B cell (primary cell): Measurements from ENCODE around the gene LRP2BP. TPM values are rescaled to one million over a fixed set of nuclear protein-coding genes. Genes with fewer than 3 reads are reported as not detected.
"Not testable (repeated sequence)": the region's sequence is repeated elsewhere in the genome, so short reads cannot be mapped to it uniquely, and the experiment has no call there.

Source experiments
- ATAC-seq: fragments of 200-7000 bp; cut with Tn5 transposase; one replicate; pipeline ENCODE4 v1.10.0; 2021; ENCODE audit warnings: low read depth, mild to moderate bottlenecking, moderate number of reproducible peaks, moderate library complexity
- CTCF ChIA-PET: fragments of 350-600 bp; sonication (Branson Sonifier 250); formaldehyde crosslinking; loops from one replicate; lab custom pipeline; 2021; ENCODE audit warnings: antibody characterized with exemption, inconsistent platforms; lab: Charles Lee
- POLR2A ChIA-PET: fragments of 350-600 bp; sonication (Branson Sonifier 250); formaldehyde crosslinking; loops from one replicate; lab custom pipeline; 2021; ENCODE audit warnings: antibody characterized with exemption; lab: Charles Lee
- DNase-seq: peaks from one replicate; pipeline ENCODE4 v3.0.0; 2013
- H2AFZ ChIP-seq: 2 replicates; pipeline ENCODE4 v1.6.1; 2012; ENCODE audit warnings: mild to moderate bottlenecking, low read depth, low read length; ENCODE audit not compliant: insufficient read depth, poor library complexity, severe bottlenecking
- H3K27ac ChIP-seq, 2 donors: 1 replicate in 1 of 2; 2 replicates in 1 of 2; pipeline ENCODE4 v1.5.1; 2012 to 2013; ENCODE audit warnings: low read length in 2 of 2, mild to moderate bottlenecking in 2 of 2, moderate library complexity in 1 of 2
- H3K27me3 ChIP-seq, 4 experiments: fragments of 200-600 bp in 1 of 4; sonication (generic) in 1 of 4; replicated peaks in 1 of 4; 1 replicate in 2 of 4; 2 replicates in 2 of 4; pipeline versions ENCODE4 v1.6.1 to v1.7.0; 2013 to 2016; ENCODE audit warnings: low read length in 3 of 4, mild to moderate bottlenecking in 2 of 4, mixed read lengths in 1 of 4, moderate library complexity in 1 of 4; ENCODE audit not compliant: insufficient read depth in 4 of 4, control insufficient read depth in 3 of 4; ENCODE audit errors: control extremely low read depth in 1 of 4
- H3K36me3 ChIP-seq, 2 experiments: replicated peaks in 1 of 2; 1 replicate in 1 of 2; 2 replicates in 1 of 2; pipeline versions ENCODE4 v1.6.1 to v1.7.1; 2013; ENCODE audit warnings: low read length in 1 of 2; ENCODE audit not compliant: insufficient read depth in 2 of 2, control insufficient read depth in 1 of 2; ENCODE audit errors: control extremely low read depth in 1 of 2, extremely low read depth in 1 of 2
- H3K4me1 ChIP-seq, 2 donors: fragments of 200-600 bp in 1 of 2; sonication (generic) in 1 of 2; 1 replicate in 1 of 2; 2 replicates in 1 of 2; pipeline versions ENCODE4 v1.5.1 to v1.6.1; 2013 to 2017; ENCODE audit warnings: low read length in 2 of 2; ENCODE audit not compliant: control insufficient read depth in 2 of 2, insufficient read depth in 2 of 2
- H3K4me2 ChIP-seq: replicated peaks from 2 replicates; pipeline ENCODE3; 2012; ENCODE audit warnings: mild to moderate bottlenecking, low read depth, low read length; ENCODE audit not compliant: poor library complexity, severe bottlenecking
- H3K4me3 ChIP-seq, 5 experiments: fragments of 200-600 bp in 1 of 5; sonication (generic) in 1 of 5; 1 replicate in 3 of 5; 2 replicates in 2 of 5; pipeline versions ENCODE4 v1.5.1 to v1.7.0; 2011 to 2016; ENCODE audit warnings: low read length in 4 of 5, mild to moderate bottlenecking in 4 of 5, low read depth in 2 of 5, control low read depth in 1 of 5, moderate library complexity in 1 of 5; ENCODE audit not compliant: insufficient read depth in 1 of 5; ENCODE audit errors: control extremely low read depth in 1 of 5, extremely low read depth in 1 of 5
- H3K79me2 ChIP-seq: fragments of 200-600 bp; sonication (generic); one replicate; pipeline ENCODE4 v1.6.0; 2016; ENCODE audit warnings: low read length; ENCODE audit not compliant: control insufficient read depth, insufficient read depth
- H3K9ac ChIP-seq: fragments of 200-600 bp; sonication (generic); 2 replicates; pipeline ENCODE4 v1.6.1; 2017; ENCODE audit warnings: mild to moderate bottlenecking, low read length, moderate library complexity
- H3K9me3 ChIP-seq, 3 donors: one replicate each; pipeline versions ENCODE4 v1.6.1 to v1.7.1; 2013; ENCODE audit warnings: low read length in 2 of 3; ENCODE audit not compliant: control insufficient read depth in 2 of 3, insufficient read depth in 1 of 3; ENCODE audit errors: control extremely low read depth in 1 of 3
- H4K20me1 ChIP-seq: 2 replicates; pipeline ENCODE4 v1.6.0; 2012; ENCODE audit warnings: mild to moderate bottlenecking, low read length; ENCODE audit not compliant: insufficient read depth, control insufficient read depth, poor library complexity, severe bottlenecking
- H3K27ac Mint-ChIP-seq: one replicate; pipeline ENCODE4 v1.8.0; 2021; ENCODE audit warnings: mixed read lengths
- H3K27me3 Mint-ChIP-seq: one replicate; pipeline ENCODE4 v1.8.0; 2021; ENCODE audit warnings: mixed read lengths
- H3K4me1 Mint-ChIP-seq: one replicate; pipeline ENCODE4 v1.8.0; 2021; ENCODE audit warnings: mixed read lengths
- H3K4me3 Mint-ChIP-seq: one replicate; pipeline ENCODE4 v1.8.0; 2021; ENCODE audit warnings: mixed read lengths
- H3K9me3 Mint-ChIP-seq: one replicate; pipeline ENCODE4 v1.8.0; 2022; ENCODE audit warnings: mixed read lengths; ENCODE audit not compliant: insufficient read depth
- EZH2 ChIP-seq: IDR thresholded peaks from 2 replicates; pipeline ENCODE4 v1.6.1; 2012; ENCODE audit warnings: borderline replicate concordance, low read depth, mild to moderate bottlenecking, moderate library complexity, low read length; ENCODE audit not compliant: insufficient read depth, poor library complexity, severe bottlenecking
- WGBS: methylation state at CpG from one replicate; pipeline ENCODE4 v1.1.5; 2013; ENCODE audit warnings: missing lambda C conversion rate; ENCODE audit not compliant: insufficient coverage; 5-methylcytosine and 5-hydroxymethylcytosine counted together
- intact Hi-C: fragments of 100-400 bp; cut with micrococcal nuclease; formaldehyde crosslinking; loops from one replicate; pipeline ENCODE4 v1.10.0; 2022
- polyA plus RNA-seq: library from polyadenylated mRNA; depleted of rRNA; stranded (reverse); fragments of >200 nt; gene quantifications from 2 replicates; pipeline ENCODE4 v1.2.3, GENCODE V29; 2012
- total RNA-seq, 2 donors: library from RNA; stranded (reverse); fragments of 120-200 nt in 1 of 2; gene quantifications; 1 replicate in 1 of 2; 2 replicates in 1 of 2; pipeline versions ENCODE4 v1.2.3 to v1.2.4, GENCODE V29; 2013 to 2022
- TF ChIP-seq, protein P1 (sequence below): fragments of 200-600 bp; IDR thresholded peaks from one replicate; pipeline ENCODE4 v1.8.0; 2022; ENCODE audit warnings: antibody characterized with exemption, mild to moderate bottlenecking

Gene LRP2BP
- total and polyA plus RNA-seq, 2 donors (not counting 1 experiment from before 2014, with no cell fraction given) = 0.15 to 1.6 TPM

DNA sequence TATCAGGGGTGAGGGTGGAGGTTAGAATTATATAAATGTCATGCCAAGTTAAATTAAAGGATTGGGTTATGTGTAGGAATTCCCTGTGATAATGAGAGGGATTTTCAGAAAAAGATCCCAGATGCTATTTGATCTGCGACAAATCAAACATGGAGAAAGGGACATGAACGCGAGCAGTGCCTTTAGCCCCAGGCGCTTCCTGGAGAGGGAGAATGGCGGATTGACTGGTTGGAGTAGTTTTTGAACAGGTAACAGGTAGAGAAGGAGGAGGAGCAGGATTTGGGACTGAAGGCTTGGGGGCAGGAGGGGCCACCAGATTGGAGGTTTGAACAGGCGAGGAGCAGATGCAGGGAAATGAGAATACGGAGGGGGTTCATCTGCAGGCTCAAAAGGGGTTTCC lies 67.1 kb downstream of the LRP2BP start:
- peaks cover under 1 to 26% of the 10 kb centered on the region in 2 experiments for H3K36me3 ChIP-seq
- peaks cover 23% of the 10 kb centered on the region for H3K79me2 ChIP-seq
- ChIA-PET CTCF (no interaction called here), POLR2A (no interaction called here)
- H4K20me1 ChIP-seq = no peaks in the 10 kb centered on the region
- no peak overlapping the region for H2AFZ ChIP-seq
- Mint-ChIP-seq H3K4me1 (peaks cover 5% of the 10 kb centered on the region), H3K27me3 (no peaks in the 10 kb centered on the region), H3K9me3 (no peaks in the 10 kb centered on the region), H3K4me3 (no peak overlapping the region), H3K27ac (no peak overlapping the region)
- H3K27ac ChIP-seq = no peak overlapping the region
- no peak overlapping the region for H3K4me3 ChIP-seq
- no peaks in the 10 kb centered on the region for H3K4me1 ChIP-seq
- WGBS = 98% methylated on average over 7 of the region's 7 CpGs
- no peak overlapping the region for H3K9ac ChIP-seq
- ATAC-seq = no peak
- H3K27me3 ChIP-seq = no peaks in the 10 kb centered on the region
- TF ChIP-seq EZH2 = no peak
- TF ChIP-seq, protein P1, sequence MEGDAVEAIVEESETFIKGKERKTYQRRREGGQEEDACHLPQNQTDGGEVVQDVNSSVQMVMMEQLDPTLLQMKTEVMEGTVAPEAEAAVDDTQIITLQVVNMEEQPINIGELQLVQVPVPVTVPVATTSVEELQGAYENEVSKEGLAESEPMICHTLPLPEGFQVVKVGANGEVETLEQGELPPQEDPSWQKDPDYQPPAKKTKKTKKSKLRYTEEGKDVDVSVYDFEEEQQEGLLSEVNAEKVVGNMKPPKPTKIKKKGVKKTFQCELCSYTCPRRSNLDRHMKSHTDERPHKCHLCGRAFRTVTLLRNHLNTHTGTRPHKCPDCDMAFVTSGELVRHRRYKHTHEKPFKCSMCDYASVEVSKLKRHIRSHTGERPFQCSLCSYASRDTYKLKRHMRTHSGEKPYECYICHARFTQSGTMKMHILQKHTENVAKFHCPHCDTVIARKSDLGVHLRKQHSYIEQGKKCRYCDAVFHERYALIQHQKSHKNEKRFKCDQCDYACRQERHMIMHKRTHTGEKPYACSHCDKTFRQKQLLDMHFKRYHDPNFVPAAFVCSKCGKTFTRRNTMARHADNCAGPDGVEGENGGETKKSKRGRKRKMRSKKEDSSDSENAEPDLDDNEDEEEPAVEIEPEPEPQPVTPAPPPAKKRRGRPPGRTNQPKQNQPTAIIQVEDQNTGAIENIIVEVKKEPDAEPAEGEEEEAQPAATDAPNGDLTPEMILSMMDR = no peak
- no peak overlapping the region for H3K4me2 ChIP-seq
- intact Hi-C loops = no loop called here
- DNase-seq = no peak
- no peaks in the 10 kb centered on the region for H3K9me3 ChIP-seq

GRCh38 chr4:185325721-185326120 lies 70.0 kb downstream of the LRP2BP start:
- CTCF ChIA-PET, H3K27ac ChIP-seq, H2AFZ ChIP-seq, ATAC-seq, H3K4me3 Mint-ChIP-seq, H3K4me1 ChIP-seq, H4K20me1 ChIP-seq, DNase-seq, POLR2A ChIA-PET, H3K27ac Mint-ChIP-seq, H3K9me3 ChIP-seq, H3K27me3 ChIP-seq, H3K4me1 Mint-ChIP-seq, H3K27me3 Mint-ChIP-seq, intact Hi-C loops, H3K4me2 ChIP-seq, H3K9me3 Mint-ChIP-seq, H3K9ac ChIP-seq, H3K4me3 ChIP-seq: not testable (repeated sequence)
- Histone ChIP-seq H3K36me3 (peaks cover 11 to 27% of the 10 kb centered on the region in 2 experiments), H3K79me2 (peaks cover 23% of the 10 kb centered on the region)
- no CpG with 5 or more reads among the region's 1 CpG for WGBS

GRCh38 chr4:185324361-185324760 lies 71.4 kb downstream of the LRP2BP start:
- H3K9me3 Mint-ChIP-seq, H2AFZ ChIP-seq, H3K9ac ChIP-seq, H3K4me3 ChIP-seq, H3K9me3 ChIP-seq, H3K27ac Mint-ChIP-seq, H3K27me3 ChIP-seq, H3K4me1 Mint-ChIP-seq, H3K4me1 ChIP-seq, POLR2A ChIA-PET, CTCF ChIA-PET, DNase-seq, H4K20me1 ChIP-seq, H3K4me3 Mint-ChIP-seq, H3K4me2 ChIP-seq, ATAC-seq, H3K27me3 Mint-ChIP-seq, H3K27ac ChIP-seq: not testable (repeated sequence)
- H3K36me3 ChIP-seq = peaks cover 13 to 34% of the 10 kb centered on the region in 2 experiments
- intact Hi-C loops = loop anchor here (5.0 kb wide), 1 partner anchor 33 kb away; no protein-coding TSS in a partner anchor
- WGBS = 96% methylated on average over 6 of the region's 6 CpGs
- peaks cover 21% of the 10 kb centered on the region for H3K79me2 ChIP-seq
